HS-27A (cell line): ENCODE measurements around the gene WDR18.
A peak's percentile ranks its signal among the peaks of the same experiment; 100 is the strongest.
"Not testable (repeated sequence)": the region's sequence is repeated elsewhere in the genome, so short reads cannot be mapped to it uniquely, and the experiment has no call there.

Experiments used
- DNase-seq: peaks from one replicate; pipeline ENCODE4 v3.0.0-alpha.2; 2012; ENCODE audit warnings: low read depth, missing footprints

The WDR18 gene

GRCh38 chr19:1019980-1020867 lies 36.1 kb downstream of the WDR18 start:
- DNase-seq, result no peak

GRCh38 chr19:1020868-1021425 lies 36.8 kb downstream of the WDR18 start, which contains the start of gene TMEM259:
Gene TMEM259 (minus strand): TSS chr19:1021123. CDS start chr19:1020996, 127 bp downstream.
- peak; percentile 91 for DNase-seq

- DNase-seq, result not testable (repeated sequence)
These were observed 39.7 kb downstream of the WDR18 start for GRCh38 chr19:1023883-1024188.

GRCh38 chr19:1025080-1025479 lies 40.9 kb downstream of the WDR18 start:
- DNase-seq, result not testable (repeated sequence)

GRCh38 chr19:1025960-1026782 lies 42.0 kb downstream of the WDR18 start, which contains the start of gene CNN2:
Gene CNN2 (plus strand): TSS chr19:1026608. CDS start chr19:1026662, 54 bp downstream.
- no peak for DNase-seq

- DNase-seq, result no peak
These were observed 42.9 kb downstream of the WDR18 start for GRCh38 chr19:1026783-1027649.

- no peak for DNase-seq
These were observed 43.5 kb downstream of the WDR18 start for GRCh38 chr19:1027650-1028061.

- DNase-seq, result peak; percentile 86
These were observed 44.1 kb downstream of the WDR18 start for GRCh38 chr19:1028062-1028926.

GRCh38 chr19:1032264-1032867 lies 48.2 kb downstream of the WDR18 start:
- DNase-seq, result no peak

GRCh38 chr19:1035998-1036621 lies 52.0 kb downstream of the WDR18 start:
- no peak for DNase-seq

- no peak for DNase-seq
These were observed 53.5 kb downstream of the WDR18 start for GRCh38 chr19:1037621-1038064.

GRCh38 chr19:1038978-1039645 lies 55.0 kb downstream of the WDR18 start:
- DNase-seq, result no peak

GRCh38 chr19:1039646-1040475 lies 55.7 kb downstream of the WDR18 start, which contains the start of gene ABCA7:
Gene ABCA7 (plus strand): TSS chr19:1040107. CDS start chr19:1041362, 1,255 bp downstream.
- peak; percentile 89 for DNase-seq

GRCh38 chr19:1040476-1041271 lies 56.5 kb downstream of the WDR18 start:
- DNase-seq, result no peak

GRCh38 chr19:1041272-1041834 lies 57.2 kb downstream of the WDR18 start:
- DNase-seq, result no peak

GRCh38 chr19:1041835-1042685 lies 57.9 kb downstream of the WDR18 start:
- no peak for DNase-seq
